Mesodermal cell (in vitro differentiated cells): ENCODE measurements around the gene KRT3.

Experiments
- H3K27ac ChIP-seq: 2 replicates; pipeline ENCODE4 v1.7.0; 2013; ENCODE audit warnings: mild to moderate bottlenecking, low read depth, low read length, moderate library complexity; ENCODE audit not compliant: severe bottlenecking
- H3K36me3 ChIP-seq: 2 replicates; pipeline ENCODE4 v1.7.1; 2013; ENCODE audit warnings: mild to moderate bottlenecking, low read length, moderate library complexity; ENCODE audit not compliant: control insufficient read depth, insufficient read depth
- H3K4me1 ChIP-seq: one replicate; pipeline ENCODE4 v1.7.1; 2013; ENCODE audit warnings: mild to moderate bottlenecking, low read length; ENCODE audit not compliant: insufficient read depth, control insufficient read depth, poor library complexity, severe bottlenecking
- H3K4me3 ChIP-seq: 2 replicates; pipeline ENCODE4 v1.7.0; 2013; ENCODE audit warnings: low read length, control low read depth, mild to moderate bottlenecking; ENCODE audit not compliant: insufficient read depth, poor library complexity, severe bottlenecking; ENCODE audit errors: extremely low read depth
- H3K9me3 ChIP-seq: 2 replicates; pipeline ENCODE4 v1.7.1; 2013; ENCODE audit warnings: mild to moderate bottlenecking, low read length, moderate library complexity; ENCODE audit not compliant: control insufficient read depth
- WGBS, 2 experiments: methylation state at CpG; one replicate each; pipeline ENCODE4 v1.1.5; 2013; ENCODE audit warnings: missing lambda C conversion rate in 2 of 2; ENCODE audit not compliant: insufficient coverage in 2 of 2; 5-methylcytosine and 5-hydroxymethylcytosine counted together

KRT3 gene

DNA sequence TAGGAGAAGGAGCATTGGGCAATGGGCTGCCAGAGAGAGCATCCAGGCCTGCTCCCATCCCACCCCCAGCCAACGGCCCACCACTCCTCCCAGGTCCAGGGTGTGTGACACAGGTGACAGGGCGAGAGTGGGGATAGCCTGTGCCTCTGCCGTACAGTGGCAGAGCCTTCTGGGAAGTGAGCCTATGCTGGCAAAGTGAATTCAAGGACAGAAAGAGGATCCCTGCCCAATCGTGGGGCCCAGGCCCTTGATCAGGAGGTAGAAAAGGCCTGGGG, 38.7 kb upstream of the KRT3 start:
- 86 to 90% methylated on average over 3 to 4 of the region's 4 CpGs for WGBS, 2 experiments
- H3K9me3 ChIP-seq, result no peaks in the 10 kb centered on the region
- H3K4me3 ChIP-seq, result no peak overlapping the region
- H3K36me3 ChIP-seq, result no peaks in the 10 kb centered on the region
- peaks cover 21% of the 10 kb centered on the region for H3K4me1 ChIP-seq
- H3K27ac ChIP-seq, result no peak overlapping the region

- 95 to 98% methylated on average over 11 to 13 of the region's 22 CpGs for WGBS, 2 experiments
Observed at GRCh38 chr12:52833922-52834726, 38.2 kb upstream of the KRT3 start, which contains the start of gene KRT79. KRT79 (minus strand) TSS chr12:52834311; CDS start chr12:52834260, 51 bp downstream.

DNA sequence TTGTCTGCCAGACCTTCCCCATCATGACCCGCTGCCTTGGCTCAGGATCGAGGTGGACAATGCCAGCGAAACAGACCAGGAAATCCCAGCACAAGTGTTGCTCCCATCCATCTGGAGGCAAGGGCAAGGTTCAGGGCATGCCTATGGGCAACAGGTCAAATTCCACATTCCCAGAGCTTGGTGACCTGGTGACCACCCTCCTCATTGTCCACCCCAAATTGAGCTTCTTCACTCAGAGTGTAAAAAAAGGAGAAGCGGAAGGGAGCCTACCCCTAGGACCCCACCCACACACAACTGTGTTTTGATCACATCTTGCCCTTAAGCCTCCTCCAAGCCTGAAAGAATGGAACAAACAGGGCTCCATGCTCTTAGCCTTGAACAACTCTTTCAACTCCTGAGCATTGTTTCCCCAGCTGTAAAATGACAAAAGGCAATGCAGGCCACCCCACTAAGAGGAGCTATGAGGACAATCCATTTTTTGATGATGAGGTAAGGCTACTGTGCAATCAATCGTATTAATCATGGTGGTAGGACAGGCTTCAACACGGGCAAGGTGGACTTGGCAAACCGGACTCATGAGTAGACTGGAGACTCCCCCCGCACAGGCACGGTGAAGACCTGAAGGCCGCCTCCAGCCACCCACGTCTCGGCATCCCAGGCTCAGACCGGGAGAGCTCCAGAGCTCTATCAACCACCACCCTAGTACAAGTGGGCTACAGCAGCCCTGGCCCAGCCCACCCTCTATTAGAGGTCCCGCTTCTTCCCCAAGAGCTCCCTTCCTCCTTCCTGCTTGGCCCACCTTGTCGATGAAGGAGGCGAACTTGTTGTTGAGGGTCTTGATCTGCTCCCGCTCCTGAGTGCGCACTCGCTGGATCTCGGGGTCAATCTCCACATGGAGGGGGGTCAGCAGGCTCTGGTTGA, 37.3 kb upstream of the KRT3 start:
- Histone ChIP-seq H3K4me3 (no peak overlapping the region), H3K4me1 (peaks cover 21% of the 10 kb centered on the region), H3K9me3 (no peaks in the 10 kb centered on the region), H3K36me3 (no peaks in the 10 kb centered on the region), H3K27ac (no peak overlapping the region)
- 94 to 96% methylated on average over 17 to 19 of the region's 20 CpGs for WGBS, 2 experiments

More at GRCh38 chr12:52833922-52834726, 38.2 kb upstream of the KRT3 start, which contains the start of gene KRT79:
- no peak within 1 kb of the TSS for H3K4me3 ChIP-seq
- H3K27ac ChIP-seq, result no peak within 1 kb of the TSS
- no peaks in the 10 kb centered on the region for H3K36me3 ChIP-seq
- H3K9me3 ChIP-seq, result no peaks in the 10 kb centered on the region
- H3K4me1 ChIP-seq, result peaks cover 21% of the 10 kb centered on the region

DNA sequence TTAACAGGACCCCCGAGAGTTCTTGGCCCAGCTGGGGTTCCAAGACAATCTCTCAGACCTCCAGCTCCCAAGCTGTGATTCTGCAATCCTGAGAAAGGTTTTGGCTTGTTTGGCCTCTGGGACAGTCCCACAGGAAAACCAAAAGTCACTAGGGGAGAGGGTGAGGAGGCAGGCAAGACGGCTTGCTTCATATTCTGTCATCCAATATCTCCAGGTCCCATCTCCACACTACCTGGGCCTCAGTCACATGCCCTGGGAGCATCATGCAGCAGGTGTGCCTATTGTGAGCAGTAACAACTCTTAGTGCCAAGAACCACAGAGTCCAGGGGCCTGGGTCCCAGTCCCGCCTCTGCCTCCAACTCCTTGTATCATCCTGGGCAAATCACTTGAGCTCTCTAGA, 36.5 kb upstream of the KRT3 start:
- Histone ChIP-seq H3K36me3 (no peaks in the 10 kb centered on the region), H3K27ac (no peak overlapping the region), H3K9me3 (no peaks in the 10 kb centered on the region), H3K4me3 (no peak overlapping the region), H3K4me1 (peaks cover 20% of the 10 kb centered on the region)
- 93 to 100% methylated on average over 2 of the region's 3 CpGs for WGBS, 2 experiments

DNA sequence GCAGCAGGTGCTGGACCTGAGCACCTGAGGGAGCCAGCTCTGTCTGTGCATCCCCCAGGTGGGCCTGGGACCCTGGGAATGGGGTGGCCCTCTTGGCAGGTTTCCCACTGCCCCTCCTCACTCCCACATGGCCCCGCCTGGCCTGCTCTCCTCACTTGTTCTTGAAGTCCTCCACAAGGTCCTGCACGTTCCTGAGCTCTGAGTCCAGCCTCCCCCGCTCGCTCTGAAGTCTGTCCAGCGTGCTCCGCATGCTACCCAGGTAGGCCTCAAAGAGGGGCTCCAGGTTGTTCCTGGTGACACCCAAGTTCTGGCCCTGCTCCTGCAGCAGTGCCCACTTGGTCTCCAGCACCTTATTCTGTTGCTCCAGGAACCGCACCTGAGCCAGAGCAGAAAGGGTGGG, 35.3 kb upstream of the KRT3 start:
- WGBS, 2 experiments, result 87 to 99% methylated on average over 6 to 7 of the region's 7 CpGs

GRCh38 chr12:52829986-52830770, 34.3 kb upstream of the KRT3 start:
- Histone ChIP-seq H3K9me3 (no peaks in the 10 kb centered on the region), H3K27ac (no peak overlapping the region), H3K36me3 (no peaks in the 10 kb centered on the region), H3K4me1 (peaks cover 2% of the 10 kb centered on the region), H3K4me3 (no peak overlapping the region)
- 81 to 86% methylated on average over 6 of the region's 8 CpGs for WGBS, 2 experiments

More for the DNA sequence above, 35.3 kb upstream of the KRT3 start:
- Histone ChIP-seq H3K36me3 (no peaks in the 10 kb centered on the region), H3K9me3 (no peaks in the 10 kb centered on the region), H3K27ac (no peak overlapping the region), H3K4me3 (no peak overlapping the region), H3K4me1 (peaks cover 10% of the 10 kb centered on the region)

DNA sequence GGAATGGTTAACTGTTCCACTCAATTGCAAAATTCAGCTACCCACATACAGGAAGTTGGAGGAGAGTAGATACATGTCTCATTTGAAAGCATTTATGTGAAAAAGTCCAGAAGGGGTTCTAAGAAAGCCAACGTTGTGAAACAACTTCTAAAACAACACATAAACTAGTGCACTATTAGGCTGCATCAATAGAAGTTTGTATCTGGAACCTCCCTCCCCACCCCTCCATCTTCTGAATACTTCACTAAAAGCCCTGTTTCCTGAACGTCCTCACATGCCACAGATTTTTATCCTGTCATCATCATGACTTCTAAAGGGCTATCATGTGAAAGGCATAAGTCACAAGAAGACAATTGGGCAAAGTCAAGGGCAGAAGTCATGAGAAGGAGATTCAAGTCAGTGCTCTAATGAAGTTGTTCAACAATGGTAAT, 32.7 kb upstream of the KRT3 start:
- peaks cover 2% of the 10 kb centered on the region for H3K4me1 ChIP-seq
- WGBS, 2 experiments, result 73 to 88% methylated on average over 1 to 2 of the region's 2 CpGs
- no peaks in the 10 kb centered on the region for H3K36me3 ChIP-seq
- H3K9me3 ChIP-seq, result no peaks in the 10 kb centered on the region
- no peak overlapping the region for H3K4me3 ChIP-seq
- no peak overlapping the region for H3K27ac ChIP-seq

DNA sequence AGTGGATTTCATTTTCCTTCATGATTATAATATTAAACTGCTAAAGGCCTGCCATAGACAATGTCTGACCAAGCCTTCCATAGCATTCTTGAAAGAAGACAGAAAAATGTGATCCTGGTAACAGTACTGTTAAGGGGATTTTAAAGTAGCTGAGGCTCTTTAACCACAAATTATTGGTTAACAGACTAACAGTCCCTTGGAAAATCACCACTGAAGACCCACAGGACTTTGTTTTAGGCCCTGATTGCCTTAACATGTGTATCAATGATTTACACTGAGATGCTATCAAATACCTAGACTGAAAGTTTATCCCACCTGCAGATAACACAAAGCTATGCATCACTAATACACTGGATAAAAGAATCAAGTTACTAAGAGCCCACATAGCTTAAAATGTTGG, 32.2 kb upstream of the KRT3 start:
- Histone ChIP-seq H3K27ac (no peak overlapping the region), H3K9me3 (no peaks in the 10 kb centered on the region), H3K4me1 (peaks cover 2% of the 10 kb centered on the region), H3K4me3 (no peak overlapping the region), H3K36me3 (no peaks in the 10 kb centered on the region)

DNA sequence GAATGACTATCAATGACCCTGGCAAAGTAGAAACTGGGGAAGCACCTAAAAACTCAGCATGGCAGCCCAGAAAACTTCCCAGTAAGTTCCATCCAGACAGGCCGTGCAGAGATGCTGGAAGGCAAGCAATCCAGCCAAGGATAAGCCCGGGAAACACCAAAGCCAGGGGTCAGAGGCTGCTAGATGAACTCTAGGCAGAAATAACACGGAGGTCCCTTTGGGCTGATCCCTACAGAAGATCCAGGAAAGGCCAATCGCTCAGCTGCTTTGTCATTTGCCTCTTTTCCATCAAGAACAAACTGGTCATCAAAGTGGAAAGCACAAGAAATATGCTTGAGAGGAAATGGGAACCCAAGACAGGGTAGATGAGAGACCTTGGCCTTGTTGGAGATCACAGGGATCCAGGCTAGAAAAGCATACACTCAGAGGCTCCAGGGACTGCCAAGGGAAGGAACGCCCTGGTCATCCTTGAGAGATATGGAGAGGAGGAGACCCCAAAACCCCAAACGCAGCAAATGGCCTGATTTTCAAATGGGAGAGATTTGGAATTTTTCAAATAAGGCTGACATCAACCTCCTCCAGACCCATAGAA, 31.7 kb upstream of the KRT3 start:
- Histone ChIP-seq H3K27ac (no peak overlapping the region), H3K4me3 (no peak overlapping the region), H3K4me1 (peaks cover 2% of the 10 kb centered on the region), H3K9me3 (no peaks in the 10 kb centered on the region), H3K36me3 (no peaks in the 10 kb centered on the region)
- WGBS, 2 experiments, result 91 to 92% methylated on average over 4 of the region's 6 CpGs
